HG03280 (cell line): ENCODE data around the gene ABHD16B.

Source experiments
- ATAC-seq: cut with Tn5 transposase; IDR thresholded peaks from one replicate; pipeline ENCODE4 v1.9.1; 2021; ENCODE audit warnings: mild to moderate bottlenecking, moderate library complexity; ENCODE audit not compliant: unreplicated experiment

ABHD16B gene

DNA sequence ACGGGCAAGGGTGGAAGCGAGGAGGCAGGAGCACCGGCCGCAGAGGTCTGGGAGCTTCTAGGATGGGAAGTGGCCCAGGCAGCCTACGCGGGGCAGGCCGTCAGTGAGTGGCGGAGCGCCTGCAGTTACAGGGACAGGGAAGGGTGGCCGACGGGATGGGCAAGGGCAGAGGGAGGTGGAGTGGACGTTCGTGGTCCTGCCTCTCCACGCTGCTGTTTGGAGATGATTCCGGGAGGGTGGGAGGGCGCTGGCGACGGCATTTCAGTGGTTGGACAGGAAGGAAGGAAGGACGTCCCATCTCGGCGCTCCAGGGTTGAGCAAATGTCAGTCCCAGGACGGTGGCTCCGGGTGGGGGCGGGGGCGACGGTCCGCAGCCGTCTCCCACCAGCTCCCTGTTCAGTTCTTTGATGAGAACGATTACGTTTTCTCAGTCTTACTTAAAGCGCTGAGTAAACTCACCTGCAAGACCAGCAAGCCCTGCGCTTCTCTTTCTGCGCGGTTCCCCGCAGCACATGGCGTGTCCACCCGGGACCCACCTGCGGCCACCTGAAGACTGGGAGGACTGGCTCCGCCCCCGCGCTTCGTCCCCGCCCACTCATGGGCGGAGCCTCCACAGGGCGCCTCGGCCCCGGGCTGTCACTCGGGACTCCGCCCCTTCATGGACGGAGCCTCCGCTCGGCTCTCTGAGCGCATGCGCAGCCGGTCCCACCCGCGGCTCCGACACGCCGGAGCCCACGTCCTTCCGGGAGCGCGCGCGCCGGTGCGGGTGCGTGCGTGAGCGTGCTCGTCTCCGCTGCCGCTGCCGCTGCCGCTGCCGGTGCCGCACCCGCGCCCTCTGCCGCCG, 33.3 kb downstream of the ABHD16B start, which contains the start of gene DNAJC5:
Gene DNAJC5 (plus strand): TSS at position 769 of the 844 bp plus-strand sequence. CDS start 33,220 bp downstream, outside the sequence.
- ATAC-seq: peak; percentile 90

DNA sequence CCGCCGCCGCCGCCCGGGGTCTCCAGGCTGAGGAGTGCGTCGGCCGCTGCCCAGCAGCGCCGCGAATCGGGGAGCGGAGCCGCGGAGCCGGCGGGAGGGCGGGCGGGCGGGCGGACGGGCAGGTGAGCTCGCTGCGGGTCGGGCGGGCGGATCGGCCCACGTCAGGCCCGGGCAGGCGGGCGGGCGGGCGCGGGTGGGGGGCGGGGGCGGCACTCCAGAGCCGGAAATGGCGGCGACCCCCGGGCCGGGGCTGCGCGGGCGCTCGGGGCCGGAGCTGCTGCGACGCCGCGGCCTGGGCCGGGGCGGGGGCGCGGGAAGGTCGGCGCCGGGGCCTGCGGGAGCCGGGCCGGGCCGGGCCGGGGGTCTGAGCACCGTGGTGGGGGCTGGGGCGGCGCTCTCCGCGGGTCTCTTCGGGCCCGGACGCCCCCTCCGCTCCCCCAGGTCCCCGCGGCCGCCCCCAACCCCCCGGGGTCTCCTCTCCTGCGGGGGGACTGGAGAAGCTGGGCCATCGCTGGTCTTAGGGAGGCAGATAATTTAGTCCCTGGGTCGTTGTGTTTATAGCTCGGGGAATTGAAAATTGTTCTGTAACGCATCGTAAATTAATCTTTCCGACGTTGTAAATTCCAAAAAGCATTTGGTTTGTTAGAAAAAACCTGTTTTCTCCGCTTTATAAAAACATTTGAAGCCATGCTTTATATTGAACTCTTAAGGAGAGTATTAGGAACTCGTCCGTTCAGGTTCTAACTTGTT, 34.1 kb downstream of the ABHD16B start:
- peak; percentile 5 for ATAC-seq

DNA sequence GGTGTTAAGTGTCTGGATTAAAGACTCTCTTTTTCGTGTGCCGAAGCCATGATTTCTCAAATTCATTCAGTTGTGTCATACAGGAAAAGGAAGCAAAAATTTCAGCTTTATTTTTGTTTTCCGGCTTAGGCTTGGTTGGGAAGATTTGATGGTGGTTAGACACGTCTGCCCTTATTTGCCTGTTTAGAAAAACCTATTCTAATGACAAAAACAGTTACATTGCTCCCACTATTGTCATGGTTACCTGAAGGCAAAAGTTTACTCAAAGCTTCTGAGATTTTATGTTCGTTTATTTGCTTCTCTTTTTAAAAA, 34.6 kb downstream of the ABHD16B start:
- ATAC-seq: no peak

DNA sequence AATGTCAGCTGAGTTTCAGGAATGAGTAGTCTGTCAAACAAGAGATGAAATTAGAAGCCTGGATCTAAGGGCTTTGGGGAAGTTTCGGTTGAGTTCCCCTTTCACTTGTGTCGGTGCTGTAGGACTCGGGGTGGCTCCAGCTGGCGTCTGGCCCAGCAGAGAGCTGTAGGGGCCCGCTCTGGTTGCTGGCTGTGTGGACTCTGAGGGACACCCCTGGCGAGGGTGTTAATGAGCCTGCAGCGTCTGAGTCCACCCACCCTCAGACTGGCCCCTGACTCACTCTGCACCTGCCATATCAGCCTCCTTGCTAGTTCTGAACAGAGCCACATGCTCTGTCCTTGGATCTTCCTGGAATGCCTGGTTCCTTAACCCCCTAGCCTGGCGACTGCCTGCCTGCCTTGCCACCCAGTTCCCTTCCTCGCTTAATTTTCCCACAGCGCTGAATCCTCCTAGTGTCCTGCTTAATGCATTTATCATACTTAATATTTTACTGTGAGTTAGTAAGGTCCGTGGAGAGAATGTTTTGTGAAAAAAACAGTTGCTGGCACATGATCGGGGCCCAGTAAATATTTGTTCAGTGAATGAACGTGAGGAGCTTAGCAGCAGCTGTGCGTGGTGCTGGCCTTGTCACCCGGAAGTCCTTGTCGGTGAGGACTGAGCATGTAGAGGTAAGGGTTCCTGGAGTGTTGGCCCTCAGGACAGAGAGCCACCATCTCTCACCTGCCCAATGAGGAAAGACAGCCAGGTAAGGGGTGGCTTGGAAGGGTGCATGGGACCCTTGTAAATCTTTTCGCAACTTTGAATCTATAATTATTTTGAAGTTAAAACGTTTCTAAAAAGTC, 35.2 kb downstream of the ABHD16B start:
- ATAC-seq: no peak

DNA sequence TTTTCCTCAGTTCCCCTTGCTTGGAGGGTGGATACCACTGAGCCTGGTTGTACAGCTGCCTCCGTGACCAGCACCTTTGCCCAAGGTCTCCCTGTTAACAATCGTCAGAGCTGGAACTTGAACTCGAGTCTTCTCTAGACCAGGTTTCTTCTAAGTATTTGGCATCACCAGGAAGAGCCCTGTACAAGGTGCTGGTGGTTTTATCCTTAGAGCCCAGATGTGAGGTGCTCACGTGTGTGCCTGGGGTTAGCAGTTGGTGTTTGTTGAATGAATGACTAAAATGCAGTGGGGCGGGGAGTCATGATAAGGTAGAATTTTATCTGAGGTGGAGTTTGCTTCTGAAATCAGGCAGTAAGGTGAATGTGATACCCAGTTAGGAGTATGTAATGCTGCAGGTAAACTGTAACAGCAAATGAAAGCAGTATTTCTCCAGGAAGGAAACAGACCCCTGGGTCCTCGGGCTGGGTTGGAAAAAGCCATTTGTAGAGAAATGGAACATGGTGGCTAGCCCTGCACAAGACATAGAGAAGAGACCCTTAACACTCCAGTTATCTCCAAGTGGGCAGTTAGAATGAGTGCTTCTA, 36.8 kb downstream of the ABHD16B start:
- no peak for ATAC-seq

DNA sequence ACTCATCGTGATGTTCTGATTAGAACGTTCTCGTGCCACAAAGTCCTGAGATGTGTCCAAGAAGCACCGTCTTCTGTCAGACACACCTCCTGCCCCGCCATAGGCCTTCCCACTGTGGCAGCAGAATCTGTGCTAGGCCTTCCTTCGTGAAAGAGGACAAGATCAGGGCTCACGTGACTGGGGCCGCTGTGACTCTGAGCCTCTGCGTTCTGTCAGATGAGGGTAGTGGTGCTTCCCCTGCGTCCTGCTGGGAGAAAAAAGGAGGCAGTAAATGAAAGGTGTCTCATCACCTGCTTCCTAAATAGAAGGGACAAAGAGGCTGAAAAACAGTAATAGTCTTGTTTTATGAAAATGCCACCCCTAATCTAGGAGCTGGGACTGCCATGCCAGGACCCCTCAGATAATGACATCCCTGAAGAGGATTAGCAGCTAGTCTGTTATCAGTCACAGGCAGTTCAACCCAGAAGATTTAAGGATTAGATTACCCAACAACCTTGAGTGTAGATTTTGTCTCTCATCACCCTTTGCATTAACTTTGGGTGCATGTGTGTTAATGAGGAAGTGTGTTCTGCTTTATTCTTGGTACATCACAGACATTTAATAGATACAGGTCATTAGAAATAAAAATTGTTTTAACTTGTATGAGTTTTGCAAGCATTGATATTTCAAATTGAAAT, 37.7 kb downstream of the ABHD16B start:
- ATAC-seq: no peak

DNA sequence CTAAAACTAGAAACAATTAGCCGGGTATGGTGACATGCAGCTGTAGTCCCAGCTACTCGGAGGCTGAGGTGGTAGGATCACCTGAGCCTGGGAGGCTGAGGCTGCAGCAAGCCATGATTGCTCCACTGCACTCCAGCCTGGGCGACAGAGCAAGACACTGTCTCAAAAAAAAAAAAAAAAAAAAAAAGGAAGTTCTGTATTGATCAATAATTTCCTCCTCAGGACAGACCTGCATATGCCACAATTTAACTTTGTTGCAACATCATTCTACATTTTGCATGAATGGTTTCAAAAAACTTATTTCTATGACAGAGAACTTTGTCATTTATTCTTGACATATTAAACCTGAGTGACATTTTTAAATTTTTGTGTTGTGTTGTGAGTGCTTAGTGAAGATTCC, 39.1 kb downstream of the ABHD16B start:
- no peak for ATAC-seq

DNA sequence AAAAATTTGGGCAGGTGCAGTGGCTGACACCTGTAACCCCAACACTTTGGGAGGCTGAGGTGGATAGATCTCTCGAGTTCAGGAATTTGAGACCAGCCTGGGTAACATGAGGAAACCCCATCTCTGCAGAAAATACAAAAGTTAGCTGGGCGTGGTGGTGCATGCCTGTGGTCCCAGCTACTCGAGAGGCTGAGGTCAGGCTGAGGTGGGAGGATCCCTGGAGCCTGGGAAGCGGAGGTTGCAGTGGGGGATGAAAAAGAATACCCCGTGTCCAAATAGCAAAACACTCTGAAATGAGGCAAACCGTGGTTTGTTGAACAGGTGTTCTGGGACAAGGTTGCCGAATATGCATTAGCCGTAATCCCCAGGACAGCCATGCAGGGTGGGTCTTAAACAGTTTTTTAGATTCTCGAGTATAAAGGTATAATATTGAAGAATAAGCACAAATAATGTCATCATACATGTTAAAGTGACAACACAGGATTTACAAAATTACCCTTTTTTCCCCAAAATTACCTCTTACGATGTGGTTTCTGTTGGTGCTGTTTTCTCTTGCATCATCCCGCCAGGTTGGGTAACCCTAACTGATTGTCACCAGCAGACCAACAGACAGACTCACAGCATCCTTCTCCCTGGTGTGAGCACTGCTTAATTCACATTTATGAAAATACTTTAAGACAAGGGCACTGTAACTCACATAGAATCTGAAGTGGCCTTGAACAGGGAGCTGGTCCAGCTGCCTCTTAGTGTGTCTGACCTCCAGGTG, 42.7 kb downstream of the ABHD16B start:
- no peak for ATAC-seq

DNA sequence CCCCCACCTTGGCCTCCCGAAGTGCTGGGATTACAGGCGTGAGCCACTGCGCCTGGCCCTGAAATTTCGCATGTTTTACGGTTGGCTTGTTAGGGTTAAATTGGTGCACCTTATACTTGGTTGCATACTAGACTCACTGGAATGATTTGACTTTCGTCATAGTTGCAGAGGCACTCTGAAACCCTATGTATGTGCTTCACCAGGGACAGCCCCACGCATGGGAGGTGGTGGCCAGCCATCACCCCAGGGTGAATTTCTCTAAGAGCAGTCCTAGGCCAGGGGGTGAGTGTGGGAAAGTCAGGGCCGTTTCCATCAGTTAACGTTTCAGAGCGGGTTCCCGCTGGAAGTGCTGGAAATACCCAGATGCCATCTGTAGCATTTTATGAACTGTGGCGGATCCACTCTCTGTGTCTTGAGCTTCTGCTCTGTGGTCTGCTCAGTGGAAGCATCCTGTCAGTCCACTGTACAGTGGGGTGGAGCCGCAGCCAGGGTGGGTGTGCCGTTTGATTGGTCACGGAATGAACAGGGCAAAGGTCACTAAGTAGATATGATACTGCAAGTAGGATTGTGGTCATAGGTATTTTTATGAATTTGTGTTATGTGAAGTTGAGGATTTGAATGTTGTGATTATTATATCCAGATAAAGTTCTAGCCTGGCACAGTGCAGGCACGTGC, 46.8 kb downstream of the ABHD16B start:
- ATAC-seq: no peak

DNA sequence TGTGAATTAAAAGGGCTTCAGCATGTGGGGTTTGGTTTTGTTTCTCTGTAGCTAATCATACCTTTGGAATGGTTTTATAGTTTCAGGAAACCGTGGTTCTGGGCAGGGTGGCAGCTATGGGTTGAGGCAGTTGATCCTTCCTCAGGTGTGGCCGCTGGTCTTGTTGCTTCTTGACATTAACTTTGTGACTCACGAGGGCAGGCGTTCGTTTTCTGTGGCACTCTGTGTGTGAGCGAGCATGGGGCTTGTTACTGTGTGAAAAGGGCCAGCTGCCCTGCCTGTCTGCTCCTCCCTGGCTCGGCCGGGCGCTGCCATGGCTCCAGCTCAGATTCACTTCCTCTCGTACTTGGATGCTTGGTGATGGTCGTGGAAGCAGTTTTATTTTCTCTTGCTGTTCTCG, 49.9 kb downstream of the ABHD16B start:
- no peak for ATAC-seq
